ENCODE results near the gene PPL.

DNA sequence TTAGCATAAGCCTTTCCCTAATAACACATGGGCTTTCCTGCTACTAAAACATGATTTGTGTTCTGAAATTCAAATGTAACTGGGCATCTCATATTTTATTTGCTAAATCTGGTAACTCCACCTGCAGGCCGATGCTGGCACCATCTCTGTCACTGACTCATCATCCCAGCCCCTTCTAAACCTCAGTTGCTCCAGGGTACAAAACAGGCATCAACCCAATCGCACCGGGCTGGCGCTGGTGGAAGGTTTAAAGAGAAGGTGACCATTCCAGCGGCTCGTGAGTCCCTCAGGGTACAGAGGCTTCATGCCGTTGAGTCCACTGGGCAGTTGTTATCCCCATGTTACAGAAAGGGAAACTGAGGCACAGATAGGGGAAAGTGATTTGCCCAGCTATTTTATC is 27.1 kb downstream of the PPL start:
- TF ChIP-seq, protein P1, sequence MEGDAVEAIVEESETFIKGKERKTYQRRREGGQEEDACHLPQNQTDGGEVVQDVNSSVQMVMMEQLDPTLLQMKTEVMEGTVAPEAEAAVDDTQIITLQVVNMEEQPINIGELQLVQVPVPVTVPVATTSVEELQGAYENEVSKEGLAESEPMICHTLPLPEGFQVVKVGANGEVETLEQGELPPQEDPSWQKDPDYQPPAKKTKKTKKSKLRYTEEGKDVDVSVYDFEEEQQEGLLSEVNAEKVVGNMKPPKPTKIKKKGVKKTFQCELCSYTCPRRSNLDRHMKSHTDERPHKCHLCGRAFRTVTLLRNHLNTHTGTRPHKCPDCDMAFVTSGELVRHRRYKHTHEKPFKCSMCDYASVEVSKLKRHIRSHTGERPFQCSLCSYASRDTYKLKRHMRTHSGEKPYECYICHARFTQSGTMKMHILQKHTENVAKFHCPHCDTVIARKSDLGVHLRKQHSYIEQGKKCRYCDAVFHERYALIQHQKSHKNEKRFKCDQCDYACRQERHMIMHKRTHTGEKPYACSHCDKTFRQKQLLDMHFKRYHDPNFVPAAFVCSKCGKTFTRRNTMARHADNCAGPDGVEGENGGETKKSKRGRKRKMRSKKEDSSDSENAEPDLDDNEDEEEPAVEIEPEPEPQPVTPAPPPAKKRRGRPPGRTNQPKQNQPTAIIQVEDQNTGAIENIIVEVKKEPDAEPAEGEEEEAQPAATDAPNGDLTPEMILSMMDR (IDR thresholded peaks at IDR 0.05): no peak
- TF ChIP-seq POLR2A (IDR thresholded peaks at IDR 0.05): no peak
